Measurements from ENCODE around the gene ZBTB18. TPM values are rescaled to one million over a fixed set of nuclear protein-coding genes. Genes with fewer than 3 reads are reported as not detected.

ZBTB18 gene
- total and polyA plus RNA-seq, 2 donors (not counting 1 experiment from before 2014, with no cell fraction given) = 38.4 to 130 TPM

GRCh38 chr1:244077473-244078220 lies 26.6 kb downstream of the ZBTB18 start:
- TF ChIP-seq EZH2 (IDR thresholded peaks at IDR 0.05; ENCODE audit: borderline replicate concordance, insufficient read depth, low read depth, low read length, poor library complexity, severe bottlenecking) = no peak
- CTCF ChIA-PET = interaction anchor here (0.9 to 2.9 kb wide), 7 partner anchors 11 to 196 kb away, joined by 3 to 9 read pairs (median 3); partner anchors contain the start of gene ZBTB18
- Histone ChIP-seq H3K9me3 (ENCODE audit: control extremely low read depth in 1 of 3, control insufficient read depth in 2 of 3, insufficient read depth in 1 of 3, low read length in 2 of 3) (no peaks in the 10 kb centered on the region), H3K79me2 (ENCODE audit: control insufficient read depth, insufficient read depth, low read length) (no peaks in the 10 kb centered on the region), H4K20me1 (ENCODE audit: control insufficient read depth, insufficient read depth, low read length, poor library complexity, severe bottlenecking) (no peaks in the 10 kb centered on the region), H3K9ac (ENCODE audit: low read length) (peak overlapping the region; percentile 38), H3K27me3 (replicated peaks in 1 of 4; ENCODE audit: control extremely low read depth in 1 of 4, control insufficient read depth in 3 of 4, insufficient read depth in 4 of 4, low read length in 3 of 4) (peaks cover 0 to 10% (median 2%) of the 10 kb centered on the region in 4 experiments), H2AFZ (ENCODE audit: insufficient read depth, low read depth, low read length, poor library complexity, severe bottlenecking) (peak overlapping the region; percentile 66), H3K36me3 (replicated peaks in 1 of 2; ENCODE audit: control extremely low read depth in 1 of 2, control insufficient read depth in 1 of 2, extremely low read depth in 1 of 2, insufficient read depth in 2 of 2, low read length in 1 of 2) (no peaks in the 10 kb centered on the region), H3K4me1 (ENCODE audit: control insufficient read depth in 2 of 2, insufficient read depth in 2 of 2, low read length in 2 of 2) (peaks cover 52 to 56% of the 10 kb centered on the region in 2 donors), H3K4me2 (replicated peaks; ENCODE audit: low read depth, low read length, poor library complexity, severe bottlenecking) (peak overlapping the region; percentile 66), H3K27ac (ENCODE audit: low read length in 2 of 2) (peak overlapping the region in 1 of 2 donors; percentile 26), H3K4me3 (ENCODE audit: control extremely low read depth in 1 of 5, extremely low read depth in 1 of 5, insufficient read depth in 1 of 5, low read depth in 2 of 5, low read length in 4 of 5) (peak overlapping the region in 3 of 5 experiments; percentile 3 to 33 (median 4))
- DNase-seq (peak; percentile 68), ATAC-seq (ENCODE audit: low read depth) (peak; percentile 50)
- Mint-ChIP-seq H3K27ac (peak overlapping the region; percentile 86), H3K4me1 (peaks cover 52% of the 10 kb centered on the region), H3K9me3 (ENCODE audit: insufficient read depth) (no peaks in the 10 kb centered on the region), H3K4me3 (peak overlapping the region; percentile 70), H3K27me3 (peaks cover 12% of the 10 kb centered on the region)
- 80% methylated on average over 5 of the region's 22 CpGs for WGBS (ENCODE audit: insufficient coverage)
- intact Hi-C loops (cut with micrococcal nuclease) = no loop called here
- POLR2A ChIA-PET = interaction anchor here (0.6 to 4.3 kb wide), 4 partner anchors 25 to 765 kb away, joined by 4 to 47 read pairs (median 10); no protein-coding TSS in a partner anchor

GRCh38 chr1:244080343-244080929 lies 29.4 kb downstream of the ZBTB18 start:
- TF ChIP-seq CTCF (IDR thresholded peaks at IDR 0.05) = no peak
- no peak for TF ChIP-seq EZH2 (IDR thresholded peaks at IDR 0.05; ENCODE audit: borderline replicate concordance, insufficient read depth, low read depth, low read length, poor library complexity, severe bottlenecking)
- Histone ChIP-seq H2AFZ (ENCODE audit: insufficient read depth, low read depth, low read length, poor library complexity, severe bottlenecking) (no peak overlapping the region), H3K27ac (ENCODE audit: low read length in 2 of 2) (no peak overlapping the region), H4K20me1 (ENCODE audit: control insufficient read depth, insufficient read depth, low read length, poor library complexity, severe bottlenecking) (no peaks in the 10 kb centered on the region), H3K4me1 (ENCODE audit: control insufficient read depth in 2 of 2, insufficient read depth in 2 of 2, low read length in 2 of 2) (peaks cover 42 to 45% of the 10 kb centered on the region in 2 donors), H3K79me2 (ENCODE audit: control insufficient read depth, insufficient read depth, low read length) (peaks cover 2% of the 10 kb centered on the region), H3K27me3 (replicated peaks in 1 of 4; ENCODE audit: control extremely low read depth in 1 of 4, control insufficient read depth in 3 of 4, insufficient read depth in 4 of 4, low read length in 3 of 4) (peaks cover 0 to 13% (median 5%) of the 10 kb centered on the region in 4 experiments), H3K9me3 (ENCODE audit: control extremely low read depth in 1 of 3, control insufficient read depth in 2 of 3, insufficient read depth in 1 of 3, low read length in 2 of 3) (no peaks in the 10 kb centered on the region), H3K36me3 (replicated peaks in 1 of 2; ENCODE audit: control extremely low read depth in 1 of 2, control insufficient read depth in 1 of 2, extremely low read depth in 1 of 2, insufficient read depth in 2 of 2, low read length in 1 of 2) (no peaks in the 10 kb centered on the region), H3K4me3 (ENCODE audit: control extremely low read depth in 1 of 5, extremely low read depth in 1 of 5, insufficient read depth in 1 of 5, low read depth in 2 of 5, low read length in 4 of 5) (no peak overlapping the region), H3K9ac (ENCODE audit: low read length) (no peak overlapping the region), H3K4me2 (replicated peaks; ENCODE audit: low read depth, low read length, poor library complexity, severe bottlenecking) (no peak overlapping the region)
- ATAC-seq (ENCODE audit: low read depth) (no peak), DNase-seq (no peak)
- no peaks in the 10 kb centered on the region for H3K9me3 Mint-ChIP-seq (ENCODE audit: insufficient read depth)
- no peak overlapping the region for H3K4me3 Mint-ChIP-seq
- H3K27me3 Mint-ChIP-seq = peaks cover 30% of the 10 kb centered on the region
- 95% methylated on average over 11 of the region's 12 CpGs for WGBS (ENCODE audit: insufficient coverage)
- POLR2A ChIA-PET = no interaction called here
- intact Hi-C loops (cut with micrococcal nuclease) = no loop called here
- no peak overlapping the region for H3K27ac Mint-ChIP-seq
- CTCF ChIA-PET = interaction anchor here (1.1 kb wide), 1 partner anchor 737 kb away, joined by 3 read pairs; no protein-coding TSS in a partner anchor
- peaks cover 40% of the 10 kb centered on the region for H3K4me1 Mint-ChIP-seq

Data from B cell (primary cell).